ENCODE results near the gene WDHD1.
"Not testable (repeated sequence)": the region's sequence is repeated elsewhere in the genome, so short reads cannot be mapped to it uniquely, and the experiment has no call there.

WDHD1 gene

DNA sequence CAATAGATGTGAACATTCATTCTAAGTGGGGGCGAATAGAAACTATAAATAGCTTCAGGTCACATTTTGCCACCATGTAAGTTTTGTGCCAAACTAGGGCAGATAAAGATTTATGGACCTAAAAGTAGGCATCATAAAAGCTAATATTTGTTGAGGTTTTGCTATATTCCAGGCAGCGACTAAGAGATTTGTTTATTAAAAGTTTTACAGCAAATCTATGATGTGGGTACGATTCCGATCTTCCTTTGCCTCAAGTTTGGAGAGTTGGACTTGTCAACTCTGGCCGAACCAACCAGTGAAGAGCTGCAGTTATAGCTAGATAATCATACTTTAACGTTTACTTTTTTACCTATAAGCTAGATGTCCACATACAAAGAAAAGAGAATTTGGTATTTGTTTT, 26.1 kb upstream of the WDHD1 start:
- H3K4me3 Mint-ChIP-seq = peak overlapping the region; percentile 91
- H3K36me3 Mint-ChIP-seq (ENCODE audit: low read depth) = peaks cover 19% of the 10 kb centered on the region
- peaks cover 32% of the 10 kb centered on the region for H3K4me1 Mint-ChIP-seq (ENCODE audit: low read depth)
- H3K27me3 Mint-ChIP-seq (ENCODE audit: low read depth) = no peaks in the 10 kb centered on the region
- peak overlapping the region; percentile 92 for H3K27ac Mint-ChIP-seq
- H3K9me3 Mint-ChIP-seq = no peaks in the 10 kb centered on the region

- Mint-ChIP-seq H3K4me1 (ENCODE audit: low read depth) (peaks cover 32% of the 10 kb centered on the region), H3K9me3 (no peaks in the 10 kb centered on the region), H3K36me3 (ENCODE audit: low read depth) (peaks cover 18% of the 10 kb centered on the region), H3K27me3 (ENCODE audit: low read depth) (no peaks in the 10 kb centered on the region), H3K4me3 (peak overlapping the region; percentile 91), H3K27ac (peak overlapping the region; percentile 92)
Measured at GRCh38 chr14:55052269-55052930, 25.5 kb upstream of the WDHD1 start.

DNA sequence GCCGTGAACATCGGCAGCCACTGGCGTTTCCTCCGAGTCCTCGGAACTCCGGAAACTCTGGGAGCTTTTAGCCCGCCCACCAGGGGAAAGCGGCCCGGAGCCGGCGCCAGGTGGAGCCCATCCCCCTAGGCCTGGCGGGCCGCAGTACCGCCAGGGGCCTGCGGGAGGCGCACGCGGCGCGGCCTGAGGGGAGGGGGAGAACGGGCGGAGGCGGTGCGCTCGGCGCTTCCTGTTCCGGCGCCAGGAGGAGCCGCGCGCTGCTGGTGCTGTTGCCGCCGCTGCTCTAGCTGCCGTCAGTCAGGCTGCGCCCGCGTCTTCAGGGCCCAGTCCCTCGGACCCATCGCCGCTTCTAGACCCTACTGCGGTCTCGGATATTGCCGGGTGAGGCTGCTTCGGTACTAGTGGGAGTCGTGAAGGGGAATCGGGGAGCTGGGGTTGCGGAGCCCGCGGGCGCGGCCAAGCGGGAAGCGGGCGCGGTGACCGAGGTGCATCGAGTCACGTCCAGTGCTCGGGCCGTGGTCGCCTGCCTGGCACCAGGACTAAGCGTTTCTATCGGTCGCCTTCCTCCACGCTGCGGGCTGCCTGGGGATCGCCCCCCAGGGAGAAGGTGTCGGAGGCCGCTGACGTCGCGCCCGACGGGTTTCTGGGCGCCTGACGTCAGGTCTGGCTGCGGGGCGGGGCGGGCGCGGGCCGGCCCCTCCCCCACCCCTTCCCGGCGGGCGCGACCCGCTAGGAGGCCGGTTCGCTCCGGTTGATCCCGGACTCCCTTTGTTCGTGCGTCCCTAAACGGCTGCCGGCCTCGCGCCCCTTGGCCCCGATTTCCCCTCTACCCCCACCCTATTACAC, 24.7 kb upstream of the WDHD1 start, which contains the start of gene MAPK1IP1L:
TSS of gene MAPK1IP1L (plus strand) at position 225 of the 846 bp plus-strand sequence. CDS start 10,037 bp downstream, outside the sequence.
- peaks cover 30% of the 10 kb centered on the region for H3K4me1 Mint-ChIP-seq (ENCODE audit: low read depth)
- H3K27ac Mint-ChIP-seq = peak within 1 kb of the TSS; percentile 92
- no peaks in the 10 kb centered on the region for H3K9me3 Mint-ChIP-seq
- H3K4me3 Mint-ChIP-seq = peak within 1 kb of the TSS; percentile 91
- no peaks in the 10 kb centered on the region for H3K27me3 Mint-ChIP-seq (ENCODE audit: low read depth)
- peaks cover 16% of the 10 kb centered on the region for H3K36me3 Mint-ChIP-seq (ENCODE audit: low read depth)

- peaks cover 29% of the 10 kb centered on the region for H3K4me1 Mint-ChIP-seq (ENCODE audit: low read depth)
- peak overlapping the region; percentile 92 for H3K27ac Mint-ChIP-seq
- no peaks in the 10 kb centered on the region for H3K27me3 Mint-ChIP-seq (ENCODE audit: low read depth)
- peaks cover 16% of the 10 kb centered on the region for H3K36me3 Mint-ChIP-seq (ENCODE audit: low read depth)
- peak overlapping the region; percentile 91 for H3K4me3 Mint-ChIP-seq
- H3K9me3 Mint-ChIP-seq = no peaks in the 10 kb centered on the region
Measured at GRCh38 chr14:55051165-55051422, 24.2 kb upstream of the WDHD1 start.

- peaks cover 22% of the 10 kb centered on the region for H3K4me1 Mint-ChIP-seq (ENCODE audit: low read depth)
- H3K9me3 Mint-ChIP-seq = no peaks in the 10 kb centered on the region
- H3K4me3 Mint-ChIP-seq = no peak overlapping the region
- H3K27ac Mint-ChIP-seq = no peak overlapping the region
- H3K36me3 Mint-ChIP-seq (ENCODE audit: low read depth) = peaks cover 15% of the 10 kb centered on the region
- no peaks in the 10 kb centered on the region for H3K27me3 Mint-ChIP-seq (ENCODE audit: low read depth)
Measured at GRCh38 chr14:55048900-55049436, 22.1 kb upstream of the WDHD1 start.

DNA sequence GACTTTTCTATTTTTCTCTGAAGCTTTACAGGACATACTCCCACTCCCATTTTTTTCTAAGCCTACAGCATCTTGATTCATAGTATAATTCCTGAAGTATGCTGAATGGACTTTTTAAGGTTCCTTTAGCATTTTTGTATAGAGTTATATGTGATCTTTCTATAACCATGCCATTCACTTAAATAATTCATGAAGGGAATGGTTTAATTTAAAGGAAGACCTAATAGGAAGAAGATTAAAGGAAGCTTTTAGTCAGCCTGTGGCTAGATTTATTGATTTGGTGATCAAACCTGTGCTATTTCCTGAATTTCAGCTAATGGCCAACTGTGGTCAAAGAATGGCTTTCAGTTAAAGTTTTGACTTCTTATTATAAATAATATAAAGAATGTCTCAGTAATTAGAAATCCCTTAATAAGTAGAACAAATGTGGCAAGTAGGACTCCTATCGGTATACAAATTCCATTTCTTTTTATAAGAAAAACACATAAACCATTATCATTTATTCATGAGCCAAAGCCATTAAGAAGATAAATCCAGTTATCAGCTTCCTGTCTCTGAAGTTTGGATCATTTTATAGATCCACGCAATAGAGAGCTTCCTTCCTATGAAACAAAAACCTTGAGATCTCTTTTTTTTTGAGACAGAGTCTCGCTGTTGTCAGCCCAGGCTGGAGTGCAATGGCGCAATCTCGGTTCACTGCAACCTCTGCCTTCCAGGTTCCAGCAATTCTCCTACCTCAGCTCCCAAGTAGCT, 20.6 kb upstream of the WDHD1 start:
- H3K27me3 Mint-ChIP-seq (ENCODE audit: low read depth) = no peaks in the 10 kb centered on the region
- no peak overlapping the region for H3K27ac Mint-ChIP-seq
- H3K36me3 Mint-ChIP-seq (ENCODE audit: low read depth) = peaks cover 20% of the 10 kb centered on the region
- no peaks in the 10 kb centered on the region for H3K9me3 Mint-ChIP-seq
- H3K4me3 Mint-ChIP-seq = no peak overlapping the region
- peaks cover 12% of the 10 kb centered on the region for H3K4me1 Mint-ChIP-seq (ENCODE audit: low read depth)

DNA sequence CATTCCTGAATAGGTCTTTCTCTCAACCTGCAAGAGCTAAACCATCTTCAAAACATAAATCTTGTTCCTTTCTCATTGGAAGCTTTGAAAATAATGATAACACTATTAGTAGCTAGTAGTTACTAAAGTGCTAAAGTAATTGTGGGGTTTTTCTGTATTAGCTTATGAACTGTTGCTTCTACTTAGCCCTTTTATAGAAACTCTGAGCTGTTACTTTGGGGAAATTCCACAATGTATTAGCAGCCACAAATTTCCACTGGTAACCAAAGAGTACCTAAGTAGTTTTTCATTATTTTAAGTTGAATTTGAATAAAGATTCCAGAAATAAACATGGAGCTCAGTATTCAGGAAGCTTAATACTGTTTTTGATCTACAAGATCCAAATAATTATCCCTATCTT, 18.2 kb upstream of the WDHD1 start:
- H3K27ac Mint-ChIP-seq = no peak overlapping the region
- H3K9me3 Mint-ChIP-seq = no peaks in the 10 kb centered on the region
- peaks cover 16% of the 10 kb centered on the region for H3K36me3 Mint-ChIP-seq (ENCODE audit: low read depth)
- peaks cover 3% of the 10 kb centered on the region for H3K4me1 Mint-ChIP-seq (ENCODE audit: low read depth)
- no peaks in the 10 kb centered on the region for H3K27me3 Mint-ChIP-seq (ENCODE audit: low read depth)
- H3K4me3 Mint-ChIP-seq = no peak overlapping the region

- H3K36me3 Mint-ChIP-seq (ENCODE audit: low read depth) = peaks cover 26% of the 10 kb centered on the region
- no peak overlapping the region for H3K27ac Mint-ChIP-seq
- H3K4me3 Mint-ChIP-seq = no peak overlapping the region
- H3K9me3 Mint-ChIP-seq = no peaks in the 10 kb centered on the region
- peaks cover 7% of the 10 kb centered on the region for H3K4me1 Mint-ChIP-seq (ENCODE audit: low read depth)
- no peaks in the 10 kb centered on the region for H3K27me3 Mint-ChIP-seq (ENCODE audit: low read depth)
Measured at GRCh38 chr14:55043528-55043927, 16.6 kb upstream of the WDHD1 start.

DNA sequence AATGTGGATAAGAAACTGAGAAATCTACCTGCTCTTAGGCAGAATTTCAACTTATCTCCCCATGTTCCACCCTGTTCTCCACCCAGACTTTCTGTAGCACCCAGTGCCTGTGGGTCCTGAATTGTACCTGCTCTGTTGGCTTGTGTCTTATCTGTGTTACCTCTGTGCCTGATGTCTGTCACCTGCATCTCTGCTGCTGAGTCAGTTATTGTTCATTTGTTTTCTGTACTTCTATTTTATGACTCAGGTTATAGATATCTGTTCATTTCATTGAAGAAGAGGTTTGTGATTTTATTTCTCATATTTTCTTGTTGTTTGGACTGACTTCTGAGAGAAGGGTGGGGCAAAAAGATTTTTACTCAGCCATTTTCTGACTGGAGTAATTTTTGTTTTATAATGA, 11.8 kb upstream of the WDHD1 start:
- Mint-ChIP-seq H3K27ac (no peak overlapping the region), H3K4me1 (ENCODE audit: low read depth) (peaks cover 7% of the 10 kb centered on the region), H3K36me3 (ENCODE audit: low read depth) (peaks cover 44% of the 10 kb centered on the region), H3K4me3 (no peak overlapping the region), H3K9me3 (peaks cover 6% of the 10 kb centered on the region), H3K27me3 (ENCODE audit: low read depth) (no peaks in the 10 kb centered on the region)

- H3K36me3 Mint-ChIP-seq (ENCODE audit: low read depth) = peaks cover 41% of the 10 kb centered on the region
Measured at GRCh38 chr14:55037995-55038394, 11.1 kb upstream of the WDHD1 start.

DNA sequence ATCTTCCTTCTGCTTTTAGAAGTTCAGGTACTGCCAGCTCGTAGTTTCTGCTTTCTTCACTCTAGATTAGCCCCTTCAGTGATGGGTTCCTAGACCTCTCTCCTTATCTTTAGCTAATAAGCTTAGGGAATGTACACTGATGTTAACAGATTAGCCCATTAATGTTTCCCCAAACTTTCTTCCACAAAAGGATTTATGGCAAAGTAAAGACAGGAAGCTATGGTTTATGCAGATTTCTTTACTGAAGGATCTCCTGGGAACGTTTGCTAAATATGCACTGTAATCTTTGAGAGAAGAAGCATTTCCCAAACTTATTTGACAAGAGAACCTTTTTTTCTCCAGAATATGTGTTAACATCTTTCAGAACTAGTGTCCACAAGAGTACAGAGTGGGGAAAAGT, 4.3 kb upstream of the WDHD1 start:
- Mint-ChIP-seq H3K36me3 (ENCODE audit: low read depth) (peaks cover 28% of the 10 kb centered on the region), H3K9me3 (no peaks in the 10 kb centered on the region), H3K4me3 (no peak overlapping the region), H3K4me1 (ENCODE audit: low read depth) (peaks cover 37% of the 10 kb centered on the region), H3K27ac (no peak overlapping the region), H3K27me3 (ENCODE audit: low read depth) (no peaks in the 10 kb centered on the region)

More at GRCh38 chr14:55037995-55038394, 11.1 kb upstream of the WDHD1 start:
- H3K4me1 Mint-ChIP-seq (ENCODE audit: low read depth); H3K4me3 Mint-ChIP-seq; H3K27me3 Mint-ChIP-seq (ENCODE audit: low read depth); H3K27ac Mint-ChIP-seq; H3K9me3 Mint-ChIP-seq: not testable (repeated sequence)

DNA sequence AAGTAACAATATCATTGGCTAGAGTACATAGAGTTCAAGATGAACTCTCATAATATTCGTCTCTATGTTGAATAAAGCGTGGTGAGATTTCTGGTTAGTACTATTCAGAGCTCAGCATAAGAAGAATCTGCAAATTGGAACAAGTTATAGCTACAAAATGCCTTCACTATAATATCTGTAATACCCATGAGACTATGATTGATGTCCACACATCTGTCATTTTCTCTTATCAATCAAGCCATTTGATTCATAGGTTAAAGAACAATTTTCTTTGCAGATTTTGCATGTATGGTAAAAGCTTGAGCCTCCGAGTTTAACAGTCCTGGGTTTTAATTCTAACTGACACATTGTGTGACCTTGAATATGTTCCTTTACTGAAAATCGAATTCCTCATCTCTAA, 1.6 kb upstream of the WDHD1 start:
- H3K27ac Mint-ChIP-seq = peak overlapping the region; percentile 96
- no peaks in the 10 kb centered on the region for H3K27me3 Mint-ChIP-seq (ENCODE audit: low read depth)
- peaks cover 52% of the 10 kb centered on the region for H3K4me1 Mint-ChIP-seq (ENCODE audit: low read depth)
- H3K36me3 Mint-ChIP-seq (ENCODE audit: low read depth) = peaks cover 22% of the 10 kb centered on the region
- H3K4me3 Mint-ChIP-seq = peak overlapping the region; percentile 95
- no peaks in the 10 kb centered on the region for H3K9me3 Mint-ChIP-seq

GRCh38 chr14:55028066-55028465, 1.2 kb upstream of the WDHD1 start:
- no peaks in the 10 kb centered on the region for H3K27me3 Mint-ChIP-seq (ENCODE audit: low read depth)
- peak overlapping the region; percentile 96 for H3K27ac Mint-ChIP-seq
- peaks cover 52% of the 10 kb centered on the region for H3K4me1 Mint-ChIP-seq (ENCODE audit: low read depth)
- H3K9me3 Mint-ChIP-seq = no peaks in the 10 kb centered on the region
- H3K36me3 Mint-ChIP-seq (ENCODE audit: low read depth) = peaks cover 20% of the 10 kb centered on the region
- H3K4me3 Mint-ChIP-seq = peak overlapping the region; percentile 95

DNA sequence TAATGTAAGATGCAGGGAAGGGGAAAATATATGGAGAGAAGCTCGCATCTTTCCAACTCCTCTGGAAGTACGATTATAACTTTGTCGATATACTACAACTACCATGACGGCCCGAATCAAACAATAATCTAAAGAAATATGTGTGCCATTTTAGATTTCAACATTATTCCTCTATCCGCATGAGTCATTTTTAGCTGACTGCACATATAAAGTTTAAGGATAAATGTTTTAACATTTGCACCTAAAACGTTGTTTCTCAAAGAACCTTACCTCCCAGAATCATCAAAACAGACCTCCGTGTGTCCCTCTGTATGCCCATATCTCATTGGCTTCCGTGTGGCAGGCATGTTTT, 482 bp downstream of the WDHD1 start:
- no peaks in the 10 kb centered on the region for H3K9me3 Mint-ChIP-seq
- no peaks in the 10 kb centered on the region for H3K27me3 Mint-ChIP-seq (ENCODE audit: low read depth)
- H3K27ac Mint-ChIP-seq = peak overlapping the region; percentile 96
- peak overlapping the region; percentile 95 for H3K4me3 Mint-ChIP-seq
- peaks cover 18% of the 10 kb centered on the region for H3K36me3 Mint-ChIP-seq (ENCODE audit: low read depth)
- peaks cover 52% of the 10 kb centered on the region for H3K4me1 Mint-ChIP-seq (ENCODE audit: low read depth)

Measured in T-helper 1 cell treated with Interleukin-12 subunit alpha and Interleukin-12 subunit beta and Interleukin-4 antibody, amounts not matched to agents 30 μg/mL and 1 μg/mL, for 36 hours (primary cell).